Astrocyte (in vitro differentiated cells and primary cell): Measurements from ENCODE around the gene MTARC1. TPM values are rescaled to one million over a fixed set of nuclear protein-coding genes. Genes with fewer than 3 reads are reported as not detected.

Experiments used
- DNase-seq: peaks from one replicate; pipeline ENCODE4 v3.0.0-alpha.2; 2010; ENCODE audit warnings: low read depth
- FAIRE-seq: peaks from 2 replicates; lab custom pipeline; 2011; peaks lifted over from hg19 to GRCh38; lab: Jason Lieb, UNC
- H2AFZ ChIP-seq: 2 replicates; pipeline ENCODE4 v1.6.0; 2012; ENCODE audit warnings: low read depth, low read length, inconsistent platforms
- H3K27ac ChIP-seq: 2 replicates; pipeline ENCODE4 v1.5.1; 2011; ENCODE audit warnings: low read depth, low read length, inconsistent platforms
- H3K27me3 ChIP-seq: 2 replicates; pipeline ENCODE4 v1.6.0; 2011; ENCODE audit warnings: low read length, inconsistent platforms; ENCODE audit not compliant: insufficient read depth
- H3K36me3 ChIP-seq: 2 replicates; pipeline ENCODE4 v1.5.1; 2011; ENCODE audit warnings: low read length, inconsistent platforms; ENCODE audit not compliant: insufficient read depth
- H3K4me1 ChIP-seq: 2 replicates; pipeline ENCODE4 v1.5.1; 2011; ENCODE audit warnings: low read length, inconsistent platforms; ENCODE audit not compliant: insufficient read depth
- H3K4me2 ChIP-seq: 2 replicates; pipeline ENCODE4 v1.6.0; 2012; ENCODE audit warnings: low read length, inconsistent platforms
- H3K4me3 ChIP-seq: 2 replicates; pipeline ENCODE4 v1.5.1; 2011; ENCODE audit warnings: low read depth, mild to moderate bottlenecking, low read length, inconsistent platforms; ENCODE audit not compliant: insufficient read depth
- H3K79me2 ChIP-seq: 2 replicates; pipeline ENCODE4 v1.6.0; 2012; ENCODE audit warnings: mild to moderate bottlenecking, low read length, inconsistent platforms; ENCODE audit not compliant: insufficient read depth
- H3K9ac ChIP-seq: 2 replicates; pipeline ENCODE4 v1.6.0; 2012; ENCODE audit warnings: mild to moderate bottlenecking, low read length, inconsistent platforms
- H3K9me3 ChIP-seq: 2 replicates; pipeline ENCODE4 v1.5.1; 2012; ENCODE audit warnings: low read depth, mild to moderate bottlenecking, low read length, inconsistent platforms; ENCODE audit not compliant: insufficient read depth
- H4K20me1 ChIP-seq: 2 replicates; pipeline ENCODE4 v1.6.0; 2012; ENCODE audit warnings: low read length, inconsistent platforms; ENCODE audit not compliant: insufficient read depth
- H3K27ac Mint-ChIP-seq: one replicate; pipeline ENCODE4 v1.8.0; 2021; ENCODE audit warnings: mild to moderate bottlenecking, mixed read lengths; ENCODE audit not compliant: unreplicated experiment
- H3K27me3 Mint-ChIP-seq: one replicate; pipeline ENCODE4 v1.8.0; 2021; ENCODE audit warnings: low read depth, mixed read lengths; ENCODE audit not compliant: unreplicated experiment
- H3K36me3 Mint-ChIP-seq: one replicate; pipeline ENCODE4 v1.8.0; 2021; ENCODE audit warnings: low read depth, mixed read lengths; ENCODE audit not compliant: unreplicated experiment
- H3K4me1 Mint-ChIP-seq: one replicate; pipeline ENCODE4 v1.8.0; 2021; ENCODE audit warnings: low read depth, mixed read lengths; ENCODE audit not compliant: unreplicated experiment
- H3K4me3 Mint-ChIP-seq: one replicate; pipeline ENCODE4 v1.8.0; 2021; ENCODE audit warnings: mild to moderate bottlenecking, moderate library complexity, mixed read lengths; ENCODE audit not compliant: unreplicated experiment
- H3K9me3 Mint-ChIP-seq: one replicate; pipeline ENCODE4 v1.8.0; 2021; ENCODE audit warnings: mild to moderate bottlenecking, mixed read lengths; ENCODE audit not compliant: unreplicated experiment
- EZH2 ChIP-seq: IDR thresholded peaks from 2 replicates; pipeline ENCODE4 v1.6.1; 2012; ENCODE audit warnings: mild to moderate bottlenecking, low read length, inconsistent platforms; ENCODE audit not compliant: insufficient read depth
- total RNA-seq: library from RNA; stranded (reverse); gene quantifications from 2 replicates; pipeline ENCODE4 v1.2.1, GENCODE V29; 2021
- TF ChIP-seq, protein P1 (sequence below): IDR thresholded peaks from 2 replicates; pipeline ENCODE4 v1.5.1; 2011; ENCODE audit warnings: low read depth, mild to moderate bottlenecking, inconsistent platforms, low read length, moderate library complexity; ENCODE audit not compliant: insufficient read depth

The MTARC1 gene
- total RNA-seq, 1 donor from 2014 or later, result 8.5 TPM

DNA sequence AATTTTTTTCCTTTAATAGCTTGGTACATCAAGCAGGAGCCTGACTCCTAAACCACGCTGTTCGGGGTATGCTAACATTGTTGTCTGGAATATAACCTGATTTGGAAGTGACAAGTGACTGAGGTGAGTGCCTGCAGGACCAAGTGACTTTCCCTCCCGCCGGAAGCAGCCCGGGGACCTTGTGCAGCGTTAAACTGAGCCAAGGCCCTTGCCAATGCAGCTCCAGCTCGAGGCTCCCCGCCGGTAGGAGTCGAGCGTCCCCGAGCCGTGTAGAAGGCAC, 716 bp upstream of the MTARC1 start:
- Histone ChIP-seq H3K4me2 (peak overlapping the region; percentile 92), H3K4me3 (no peak overlapping the region), H4K20me1 (no peaks in the 10 kb centered on the region), H3K9me3 (no peaks in the 10 kb centered on the region), H3K27ac (no peak overlapping the region), H3K79me2 (no peaks in the 10 kb centered on the region), H3K36me3 (no peaks in the 10 kb centered on the region), H2AFZ (peak overlapping the region; percentile 79), H3K27me3 (no peaks in the 10 kb centered on the region), H3K9ac (peak overlapping the region; percentile 61), H3K4me1 (peaks cover 9% of the 10 kb centered on the region)
- FAIRE-seq (no peak), DNase-seq (no peak)
- H3K4me3 Mint-ChIP-seq, result peak overlapping the region; percentile 78
- H3K27ac Mint-ChIP-seq, result no peak overlapping the region
- H3K9me3 Mint-ChIP-seq, result no peaks in the 10 kb centered on the region
- H3K4me1 Mint-ChIP-seq, result peaks cover 6% of the 10 kb centered on the region
- H3K36me3 Mint-ChIP-seq, result no peaks in the 10 kb centered on the region
- peaks cover 6% of the 10 kb centered on the region for H3K27me3 Mint-ChIP-seq
- TF ChIP-seq, protein P1, sequence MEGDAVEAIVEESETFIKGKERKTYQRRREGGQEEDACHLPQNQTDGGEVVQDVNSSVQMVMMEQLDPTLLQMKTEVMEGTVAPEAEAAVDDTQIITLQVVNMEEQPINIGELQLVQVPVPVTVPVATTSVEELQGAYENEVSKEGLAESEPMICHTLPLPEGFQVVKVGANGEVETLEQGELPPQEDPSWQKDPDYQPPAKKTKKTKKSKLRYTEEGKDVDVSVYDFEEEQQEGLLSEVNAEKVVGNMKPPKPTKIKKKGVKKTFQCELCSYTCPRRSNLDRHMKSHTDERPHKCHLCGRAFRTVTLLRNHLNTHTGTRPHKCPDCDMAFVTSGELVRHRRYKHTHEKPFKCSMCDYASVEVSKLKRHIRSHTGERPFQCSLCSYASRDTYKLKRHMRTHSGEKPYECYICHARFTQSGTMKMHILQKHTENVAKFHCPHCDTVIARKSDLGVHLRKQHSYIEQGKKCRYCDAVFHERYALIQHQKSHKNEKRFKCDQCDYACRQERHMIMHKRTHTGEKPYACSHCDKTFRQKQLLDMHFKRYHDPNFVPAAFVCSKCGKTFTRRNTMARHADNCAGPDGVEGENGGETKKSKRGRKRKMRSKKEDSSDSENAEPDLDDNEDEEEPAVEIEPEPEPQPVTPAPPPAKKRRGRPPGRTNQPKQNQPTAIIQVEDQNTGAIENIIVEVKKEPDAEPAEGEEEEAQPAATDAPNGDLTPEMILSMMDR, result no peak
- TF ChIP-seq EZH2, result no peak

GRCh38 chr1:220787069-220787619, 431 bp downstream of the MTARC1 start:
- TF ChIP-seq, protein P1, result no peak
- no peak for TF ChIP-seq EZH2
- Histone ChIP-seq H3K4me2 (peak overlapping the region; percentile 92), H3K36me3 (no peaks in the 10 kb centered on the region), H3K79me2 (no peaks in the 10 kb centered on the region), H3K27ac (no peak overlapping the region), H4K20me1 (no peaks in the 10 kb centered on the region), H3K9me3 (no peaks in the 10 kb centered on the region), H2AFZ (peak overlapping the region; percentile 79), H3K27me3 (no peaks in the 10 kb centered on the region), H3K9ac (peak overlapping the region; percentile 61), H3K4me1 (peaks cover 9% of the 10 kb centered on the region), H3K4me3 (peak overlapping the region; percentile 56)
- Mint-ChIP-seq H3K4me1 (peaks cover 6% of the 10 kb centered on the region), H3K27me3 (peaks cover 6% of the 10 kb centered on the region), H3K36me3 (no peaks in the 10 kb centered on the region), H3K27ac (no peak overlapping the region), H3K9me3 (no peaks in the 10 kb centered on the region), H3K4me3 (peak overlapping the region; percentile 85)
- no peak for FAIRE-seq
- no peak for DNase-seq

DNA sequence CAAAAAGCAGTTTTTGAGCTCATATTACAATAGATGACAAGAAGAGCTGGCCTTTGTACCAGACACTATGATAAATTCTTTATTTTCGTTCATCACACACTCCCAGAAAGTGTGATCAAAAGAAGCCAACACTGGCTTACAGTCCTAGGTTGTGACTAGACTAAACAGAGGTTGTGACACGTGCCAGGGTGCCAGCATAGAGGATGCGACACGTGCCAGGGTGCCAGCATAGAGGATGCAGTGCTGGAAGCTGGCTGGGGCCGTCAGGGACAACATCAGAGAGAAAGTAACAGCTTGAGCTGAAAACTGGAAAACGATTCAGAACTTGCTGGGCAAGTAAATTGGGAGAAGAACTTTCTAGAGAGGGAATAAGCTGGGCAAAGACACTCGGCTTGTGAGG, 2.2 kb downstream of the MTARC1 start:
- DNase-seq (no peak), FAIRE-seq (no peak)
- Histone ChIP-seq H3K36me3 (no peaks in the 10 kb centered on the region), H3K4me3 (no peak overlapping the region), H2AFZ (no peak overlapping the region), H3K4me2 (no peak overlapping the region), H3K9me3 (no peaks in the 10 kb centered on the region), H3K27ac (no peak overlapping the region), H3K79me2 (no peaks in the 10 kb centered on the region), H3K4me1 (peaks cover 9% of the 10 kb centered on the region), H3K9ac (no peak overlapping the region), H3K27me3 (no peaks in the 10 kb centered on the region), H4K20me1 (no peaks in the 10 kb centered on the region)
- H3K4me1 Mint-ChIP-seq, result peaks cover 6% of the 10 kb centered on the region
- H3K27ac Mint-ChIP-seq, result no peak overlapping the region
- H3K4me3 Mint-ChIP-seq, result no peak overlapping the region
- H3K36me3 Mint-ChIP-seq, result no peaks in the 10 kb centered on the region
- TF ChIP-seq EZH2, result no peak
- TF ChIP-seq, protein P1, result no peak
- H3K9me3 Mint-ChIP-seq, result no peaks in the 10 kb centered on the region
- H3K27me3 Mint-ChIP-seq, result peaks cover 6% of the 10 kb centered on the region
